CD4-positive, alpha-beta T cell treated with Interleukin-1 beta for 1 hour (primary cell): ENCODE measurements around the gene UBR1.
"Not testable (repeated sequence)": the region's sequence is repeated elsewhere in the genome, so short reads cannot be mapped to it uniquely, and the experiment has no call there.

Experiments
- DNase-seq, 2 donors: peaks; one replicate each; pipeline ENCODE4 v3.0.0-alpha.2; 2020 to 2022

Gene UBR1

GRCh38 chr15:43105778-43106485 lies at the start of gene UBR1:
Gene UBR1, minus strand, starts transcription at chr15:43106038. Its CDS starts 16 bp downstream, at chr15:43106022.
- peak; percentile 91 to 93 for DNase-seq

DNA sequence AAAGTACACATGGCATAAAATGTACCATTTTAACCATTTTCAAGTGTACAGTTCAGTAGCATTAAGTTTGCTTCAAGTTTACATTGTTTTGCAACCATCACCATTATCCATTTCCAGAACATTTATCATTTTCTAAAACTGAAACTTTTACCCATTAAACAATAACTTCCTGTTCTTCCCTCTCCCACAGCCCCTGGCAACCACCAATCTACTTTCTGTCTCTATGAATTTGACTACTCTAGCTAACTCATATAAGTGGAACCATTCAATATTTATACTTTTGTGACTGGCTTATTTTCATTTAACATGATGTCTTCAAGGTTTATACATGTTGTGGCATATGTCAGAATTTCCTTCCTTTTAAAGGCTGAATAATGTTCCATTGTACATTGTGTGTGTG lies 47.4 kb upstream of the UBR1 start:
- no peak for DNase-seq

DNA sequence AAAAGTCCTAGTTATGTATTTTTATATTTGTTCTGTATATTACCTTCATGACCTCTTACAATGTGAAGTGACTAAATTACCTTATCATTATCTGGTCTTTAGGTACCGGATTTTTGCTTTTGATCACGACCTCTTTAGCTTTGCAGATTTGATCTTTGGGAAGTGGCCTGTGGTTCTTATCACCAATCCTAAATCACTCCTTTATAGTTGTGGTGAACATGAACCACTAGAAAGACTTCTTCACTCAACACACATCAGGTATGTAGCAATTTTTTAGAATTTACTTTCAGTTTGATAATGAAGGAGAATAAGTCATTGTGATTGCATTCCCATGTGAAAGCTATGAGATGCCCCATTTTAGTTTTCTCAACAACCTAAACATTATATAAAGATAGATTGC lies 45.9 kb upstream of the UBR1 start:
- DNase-seq = peak in 1 of 2 donors; percentile 53

DNA sequence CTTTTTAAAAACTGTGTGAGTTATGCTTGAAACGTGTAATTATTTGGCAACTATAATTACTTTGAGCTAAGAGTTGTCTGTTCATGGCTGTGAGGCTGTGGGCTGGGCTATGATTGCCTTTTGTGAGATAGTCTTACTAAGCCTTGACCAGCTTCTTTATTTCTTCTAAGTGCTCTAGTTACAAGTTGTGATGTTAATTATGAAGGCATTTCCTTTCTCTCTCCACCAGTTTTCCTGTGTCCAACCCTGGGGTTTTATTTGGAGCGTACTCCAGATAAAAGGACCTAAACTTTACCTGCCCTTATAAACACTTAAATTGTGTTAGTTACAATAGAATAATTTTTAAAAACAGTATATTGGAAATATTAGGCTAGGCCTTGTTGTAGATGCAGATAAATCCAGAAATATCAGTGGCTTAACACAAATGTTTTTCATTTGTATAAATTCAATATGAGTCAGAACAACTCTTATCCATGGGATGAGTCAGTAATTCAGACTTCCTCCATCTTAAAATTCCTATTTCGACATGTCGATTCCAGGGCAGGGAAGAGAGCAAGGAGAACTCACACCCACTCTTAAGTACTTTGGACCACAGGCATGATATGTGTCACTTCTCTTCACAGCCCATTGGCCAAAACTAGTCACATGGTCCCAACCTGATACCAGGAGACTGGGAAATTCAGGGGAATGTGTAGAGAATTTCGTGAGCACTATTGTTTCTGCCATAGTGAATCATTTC lies 44.5 kb upstream of the UBR1 start:
- no peak for DNase-seq

DNA sequence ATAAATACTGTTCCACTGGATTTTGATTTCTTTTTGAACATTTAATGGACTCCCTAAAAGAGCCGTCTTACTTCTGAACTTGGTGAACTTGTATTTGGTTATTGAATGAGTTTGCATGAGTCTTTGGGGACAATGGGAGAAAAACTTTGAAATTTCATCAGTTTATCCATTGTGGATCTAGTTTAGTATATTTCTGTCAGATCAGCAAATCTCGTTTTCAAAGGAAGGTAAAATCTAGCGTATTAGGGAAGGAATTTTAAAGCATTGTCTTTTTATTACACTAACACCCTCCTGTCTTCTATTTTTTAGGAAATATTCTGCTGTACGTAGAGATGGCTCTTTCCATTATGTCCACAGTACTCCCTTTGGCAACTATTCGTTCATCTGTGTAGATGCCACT lies 40.3 kb upstream of the UBR1 start:
- DNase-seq = no peak

- no peak for DNase-seq
Observed at GRCh38 chr15:43144512-43144911, 38.7 kb upstream of the UBR1 start.

- no peak for DNase-seq
Observed at GRCh38 chr15:43143203-43143941, 37.5 kb upstream of the UBR1 start.

DNA sequence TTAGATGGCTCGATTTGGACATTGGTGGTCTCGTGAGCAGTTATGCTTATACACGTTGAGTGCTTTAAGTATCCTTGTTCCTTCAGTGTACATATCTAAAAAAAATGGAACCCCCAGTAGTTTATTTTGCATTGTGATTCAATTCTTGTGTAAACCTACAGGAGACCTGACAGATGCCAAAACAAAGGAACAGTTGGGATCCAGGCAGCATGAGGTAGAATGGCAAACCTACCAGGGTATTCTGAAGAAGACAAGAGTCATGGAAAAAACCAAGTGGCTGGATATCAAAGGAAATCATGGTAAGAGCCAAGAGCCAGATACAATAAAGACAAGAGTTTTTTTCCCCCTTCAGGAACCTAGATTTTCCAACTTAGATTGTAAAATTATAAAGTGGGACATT lies 29.5 kb upstream of the UBR1 start:
- DNase-seq = no peak

DNA sequence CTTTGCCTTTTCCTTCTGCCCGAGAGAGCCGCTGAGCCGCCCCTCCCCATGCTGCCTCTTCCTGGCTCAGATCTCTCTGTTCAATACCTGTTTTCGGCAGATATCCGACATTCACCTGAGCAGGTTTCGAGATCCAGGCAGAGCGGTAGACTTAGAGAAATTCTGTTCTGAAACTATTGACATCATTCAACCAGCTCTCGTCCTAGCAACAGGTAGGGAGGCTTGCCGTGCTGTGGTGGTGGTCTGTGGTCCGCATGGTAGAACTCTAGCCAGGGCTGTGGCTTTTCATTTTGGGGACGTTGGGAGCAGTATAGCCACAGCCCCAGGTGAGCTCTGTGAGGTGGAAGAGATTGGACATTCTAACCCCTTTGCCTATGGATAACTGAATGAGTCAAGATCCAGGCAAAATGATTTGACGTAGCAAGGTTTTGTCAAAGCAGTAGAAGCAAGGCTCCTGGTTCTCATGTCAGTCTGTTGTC lies 28.4 kb upstream of the UBR1 start:
- no peak for DNase-seq

DNA sequence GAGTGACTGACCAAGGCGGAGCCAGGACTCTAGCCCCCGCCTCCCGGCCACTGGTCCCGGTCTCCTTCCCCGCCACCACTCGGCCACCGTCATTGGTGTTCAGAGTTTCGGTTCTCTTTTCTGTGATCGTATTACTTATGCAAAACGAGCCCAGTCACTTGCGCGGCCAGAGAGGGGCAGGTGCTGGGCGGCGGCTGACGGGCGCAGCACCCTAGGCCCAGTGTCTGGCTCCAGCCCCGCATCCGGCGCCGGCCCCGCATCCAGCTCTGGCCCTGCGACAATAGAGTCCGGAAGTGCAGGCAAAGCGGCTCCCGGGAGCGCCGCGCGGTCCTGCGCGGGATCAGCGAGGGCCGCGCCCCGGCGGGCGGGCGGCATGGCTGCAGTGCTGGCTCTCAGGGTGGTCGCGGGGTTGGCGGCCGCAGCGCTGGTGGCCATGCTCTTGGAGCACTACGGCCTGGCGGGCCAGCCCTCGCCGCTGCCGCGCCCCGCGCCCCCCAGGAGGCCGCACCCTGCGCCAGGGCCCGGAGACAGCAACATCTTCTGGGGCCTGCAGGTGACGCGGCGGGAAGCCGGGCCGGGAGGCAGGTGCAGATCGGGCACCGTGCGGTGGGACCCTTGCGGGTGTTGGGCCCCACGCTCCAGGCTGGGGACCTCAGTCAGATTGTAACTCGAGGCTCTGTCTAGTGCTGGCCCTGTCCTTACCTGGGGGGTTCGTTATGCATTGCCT lies 27.8 kb upstream of the UBR1 start, which contains the start of gene TMEM62:
Gene TMEM62, plus strand, starts transcription at position 157 of the 727 bp plus-strand sequence. Its CDS starts 217 bp downstream, at position 374.
- peak; percentile 73 to 81 for DNase-seq

GRCh38 chr15:43132830-43133429 lies 27.1 kb upstream of the UBR1 start:
- no peak for DNase-seq

DNA sequence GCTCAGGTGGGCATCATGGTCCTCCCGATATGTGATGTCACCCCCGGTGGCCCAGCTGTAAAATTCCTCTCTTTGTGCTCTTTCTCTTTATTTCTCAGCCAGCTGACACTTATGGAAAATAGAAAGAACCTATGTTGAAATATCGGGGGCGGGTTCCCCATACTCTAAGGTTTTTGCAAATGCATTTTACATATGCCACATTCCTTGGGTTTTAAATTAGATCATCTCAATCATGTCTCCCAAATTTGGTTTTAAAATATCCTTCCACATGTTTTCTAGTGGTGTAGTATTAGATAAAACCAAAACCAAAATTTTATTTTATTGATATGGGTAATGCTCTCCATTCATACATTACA lies 23.1 kb upstream of the UBR1 start:
- DNase-seq = no peak

DNA sequence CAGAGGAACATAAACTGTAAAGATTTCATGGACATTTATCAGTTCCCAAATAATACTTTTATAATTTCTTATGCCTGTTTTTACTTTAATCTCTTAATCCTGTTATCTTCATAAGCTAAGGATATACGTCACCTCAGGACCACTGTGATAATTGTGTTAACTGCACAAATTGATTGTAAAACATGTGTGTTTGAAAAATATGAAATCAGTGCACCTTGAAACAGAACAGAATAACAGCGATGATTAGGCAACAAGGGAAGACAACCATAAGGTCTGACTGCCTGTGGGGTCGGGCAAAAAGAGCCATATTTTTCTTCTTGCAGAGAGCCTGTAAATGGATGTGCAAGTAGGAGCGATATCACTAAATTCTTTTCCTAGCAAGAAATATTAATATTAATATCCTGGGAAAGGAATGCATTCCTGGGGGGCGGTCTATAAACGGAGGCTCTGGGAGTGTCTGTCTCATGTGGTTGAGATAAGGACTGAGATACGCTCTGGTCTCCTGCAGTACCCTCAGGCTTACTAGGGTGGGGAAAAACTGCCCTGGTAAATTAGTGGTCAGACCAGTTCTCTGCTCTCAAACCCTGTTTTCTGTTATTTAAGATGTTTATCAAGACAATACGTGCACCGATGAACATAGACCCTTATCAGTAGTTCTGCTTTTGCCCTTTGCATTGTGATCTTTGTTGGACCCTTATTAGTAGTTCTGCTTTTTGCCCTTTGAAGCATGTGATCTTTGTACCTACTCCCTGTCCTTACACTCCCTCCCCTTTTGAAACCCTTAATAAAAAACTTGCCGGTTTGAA lies 22.5 kb upstream of the UBR1 start:
- not testable (repeated sequence) for DNase-seq

DNA sequence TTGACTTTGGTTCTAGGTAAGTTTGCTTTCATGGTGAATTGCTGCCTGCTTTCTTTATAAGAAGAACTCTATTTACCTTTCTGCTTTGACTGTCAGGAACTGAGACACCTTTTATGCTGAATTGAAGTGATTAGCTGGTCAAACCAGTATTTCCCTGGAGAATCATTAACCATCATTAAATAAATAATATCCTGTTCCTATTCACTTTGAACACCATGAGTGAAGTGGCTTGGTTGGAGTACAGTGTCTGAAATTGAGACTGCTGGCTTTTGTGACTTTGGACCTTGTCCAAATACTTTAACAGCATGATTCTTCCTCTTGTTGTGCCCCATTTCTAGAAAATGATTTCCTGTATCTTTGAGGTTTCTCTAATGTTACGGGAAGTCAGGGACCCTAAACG lies 21.9 kb upstream of the UBR1 start:
- DNase-seq = no peak

DNA sequence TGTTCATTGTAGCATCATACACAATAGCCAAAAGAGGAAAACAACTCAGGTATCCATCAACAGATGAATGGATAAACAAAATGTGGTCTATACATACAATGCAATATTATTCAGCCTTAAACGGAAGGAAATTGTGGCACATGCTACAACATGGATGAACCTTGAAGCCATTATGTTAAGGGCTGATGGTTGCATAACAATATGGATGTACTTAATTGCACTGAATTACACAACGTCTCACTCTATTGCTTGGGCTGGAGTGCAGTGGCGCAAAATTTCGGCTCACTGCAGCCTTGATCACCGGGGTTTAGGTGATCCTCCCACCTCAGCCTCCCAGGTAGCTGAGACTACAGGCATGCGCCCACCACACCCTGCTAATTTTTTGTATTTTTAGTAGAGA lies 20.5 kb upstream of the UBR1 start:
- no peak for DNase-seq

DNA sequence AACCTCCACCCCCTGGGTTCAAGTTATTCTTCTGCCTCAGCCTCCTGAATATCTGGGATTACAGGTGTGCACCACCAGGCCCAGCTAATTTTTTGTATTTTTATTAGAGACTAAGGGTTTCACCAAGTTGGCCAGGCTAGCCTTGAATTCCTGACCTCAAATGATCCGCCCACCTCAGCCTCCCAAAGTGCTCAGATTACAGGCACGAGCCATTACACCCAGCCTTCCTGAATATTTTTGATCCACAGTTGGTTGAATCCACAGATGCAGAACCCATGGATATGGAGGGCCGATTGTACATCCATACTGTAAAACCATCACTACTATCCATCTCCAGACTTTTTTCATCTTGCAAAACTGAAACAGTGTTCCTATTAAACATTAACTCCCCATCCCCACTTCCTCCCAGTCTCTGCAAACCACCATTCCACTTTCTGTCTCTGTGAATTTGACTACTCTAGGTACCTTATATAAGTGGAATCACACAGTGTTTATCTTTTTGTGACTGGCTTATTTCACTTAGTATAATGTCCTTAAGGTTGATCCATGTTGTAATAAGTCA lies 19.3 kb upstream of the UBR1 start:
- DNase-seq = no peak

DNA sequence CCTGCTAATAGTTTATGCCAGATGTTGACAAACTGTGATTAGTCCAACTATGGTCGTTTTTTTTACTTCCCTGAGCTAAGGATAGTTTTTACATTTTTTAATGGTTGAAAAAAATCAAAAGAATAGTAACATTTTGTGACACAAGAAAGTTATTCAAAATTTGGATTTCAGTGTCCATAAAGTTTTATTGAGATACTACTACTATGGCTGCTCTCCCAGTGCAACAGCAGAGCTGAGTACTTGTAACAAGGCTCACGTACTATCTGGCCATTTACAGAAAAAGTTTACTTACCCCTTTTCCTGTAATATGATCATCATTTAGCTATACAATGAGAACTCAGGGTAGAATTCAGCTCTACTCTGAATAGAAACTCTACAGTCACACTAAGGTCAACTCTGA lies 16.0 kb upstream of the UBR1 start:
- no peak for DNase-seq

DNA sequence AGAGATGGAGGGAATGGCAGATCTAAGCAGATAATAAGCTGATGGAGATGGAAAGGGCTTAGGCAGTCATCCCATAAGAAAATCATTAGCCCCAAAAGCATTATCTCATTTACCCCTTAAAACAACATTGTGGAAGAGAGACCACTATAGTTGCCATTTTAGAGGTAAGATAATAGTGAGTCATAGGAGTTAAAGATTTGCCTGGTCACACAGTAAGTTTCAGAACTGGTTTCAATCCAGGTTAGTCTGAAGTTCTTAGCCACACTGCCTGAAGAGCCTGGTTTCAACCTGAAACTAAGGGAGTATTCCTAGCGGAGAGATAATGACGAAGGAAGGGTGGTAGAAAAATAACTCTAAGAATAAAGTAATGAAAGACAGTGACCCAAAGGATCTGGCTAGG lies 13.0 kb upstream of the UBR1 start:
- no peak for DNase-seq

- no peak for DNase-seq
Observed at GRCh38 chr15:43118286-43118685, 12.4 kb upstream of the UBR1 start.

- DNase-seq = no peak
Observed at GRCh38 chr15:43111354-43111753, 5.5 kb upstream of the UBR1 start.

DNA sequence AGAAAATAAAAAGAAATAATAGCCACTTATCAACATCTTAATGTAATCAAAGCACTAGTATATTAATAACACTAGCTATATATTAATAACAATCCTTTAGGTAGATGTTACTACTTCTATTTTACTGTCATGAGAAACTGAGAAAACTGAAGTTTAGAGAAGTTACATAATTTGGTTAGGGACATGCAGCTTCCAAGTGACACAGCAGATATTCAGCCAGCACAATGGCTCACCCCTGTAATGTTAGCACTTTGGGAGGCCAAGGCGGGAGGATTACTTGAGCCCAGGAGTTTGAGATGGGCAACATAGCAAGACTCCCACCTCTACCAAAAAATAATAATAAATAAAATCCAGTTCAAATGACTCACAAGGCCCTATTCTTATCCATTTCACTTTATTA lies 1.9 kb upstream of the UBR1 start:
- DNase-seq = no peak
